K562 (cell line): ENCODE measurements around the gene ZMIZ1. TPM values are rescaled to one million over a fixed set of nuclear protein-coding genes. Genes with fewer than 3 reads are reported as not detected.
A peak's percentile ranks its signal among the peaks of the same experiment; 100 is the strongest.

Experiments
- ATAC-seq: fragments of 200-7000 bp; cut with Tn5 transposase; 3 replicates; pipeline ENCODE4 v1.9.1; 2020; ENCODE audit warnings: moderate library complexity
- BruUV-seq: library from RNA; stranded (reverse); fragments of 400-500 nt; replicated peaks from 2 replicates; lab custom pipeline; 2021; lab: Mats Ljungman, UMichigan
- CTCF ChIA-PET: fragments of 300-600 bp; formaldehyde crosslinking; extraction: SDS; loops from one replicate; lab custom pipeline; 2021; ENCODE audit warnings: low intra/inter-chr PET ratio; lab: Yijun Ruan, JAX
- POLR2A ChIA-PET: fragments of 300-600, 350-650 bp; sonication (Branson Sonifier 250); formaldehyde crosslinking; extraction: SDS; loops from one replicate; lab custom pipeline; 2021; ENCODE audit warnings: antibody characterized with exemption, inconsistent platforms; lab: Yijun Ruan, JAX
- DNase-seq, 4 experiments: peaks; one replicate each; pipeline versions ENCODE4 v3.0.0 to v3.0.0-alpha.2; 2011 to 2018; ENCODE audit warnings: low spot score in 3 of 4, mixed read lengths in 3 of 4; ENCODE audit errors: extremely low read depth in 1 of 4
- FAIRE-seq: peaks from 2 replicates; lab custom pipeline; 2011; peaks lifted over from hg19 to GRCh38; lab: Jason Lieb, UNC
- H2AFZ ChIP-seq: 2 replicates; pipeline ENCODE4 v1.6.0; 2011; ENCODE audit warnings: low read depth, low read length, control low read depth, inconsistent platforms
- H3K27ac ChIP-seq: fragments of 200-600 bp; 3 replicates; pipeline ENCODE4 v1.8.0; 2011; ENCODE audit warnings: low read depth, mild to moderate bottlenecking, control low read depth, inconsistent platforms, low read length, moderate library complexity, mixed read lengths; ENCODE audit errors: extremely low read depth
- H3K27me3 ChIP-seq, 2 experiments: fragments of 300-600 bp in 1 of 2; 2 replicates in 1 of 2; 3 replicates in 1 of 2; pipeline versions ENCODE4 v1.6.0 to v1.8.0; 2011; ENCODE audit warnings: inconsistent platforms in 2 of 2, low read length in 2 of 2, mild to moderate bottlenecking in 1 of 2, mixed read lengths in 1 of 2, moderate library complexity in 1 of 2; ENCODE audit not compliant: control insufficient read depth in 2 of 2, insufficient read depth in 2 of 2
- H3K36me3 ChIP-seq: fragments of 300-600 bp; 3 replicates; pipeline ENCODE4 v1.8.0; 2011; ENCODE audit warnings: mild to moderate bottlenecking, low read length, inconsistent platforms; ENCODE audit not compliant: control insufficient read depth, insufficient read depth
- H3K4me1 ChIP-seq, 2 experiments: fragments of 200-600 bp in 1 of 2; replicated peaks in 1 of 2; 2 replicates in 1 of 2; 3 replicates in 1 of 2; pipeline versions ENCODE4 v1.5.1 to v1.8.0; 2011; ENCODE audit warnings: inconsistent platforms in 2 of 2, low read length in 2 of 2, mild to moderate bottlenecking in 1 of 2, mixed read lengths in 1 of 2, moderate library complexity in 1 of 2; ENCODE audit not compliant: control insufficient read depth in 2 of 2, insufficient read depth in 2 of 2
- H3K4me2 ChIP-seq: 2 replicates; pipeline ENCODE4 v1.6.1; 2011; ENCODE audit warnings: low read length, control low read depth, inconsistent platforms, mixed read lengths; ENCODE audit not compliant: insufficient read depth
- H3K4me3 ChIP-seq: fragments of 200-600 bp; sonication (generic), shearing (Covaris generic); 2 replicates; pipeline ENCODE4 v1.5.1; 2016; ENCODE audit warnings: control low read depth, inconsistent platforms
- H3K79me2 ChIP-seq: fragments of 200-600 bp; 3 replicates; pipeline ENCODE4 v1.8.0; 2011; ENCODE audit warnings: low read length, inconsistent platforms; ENCODE audit not compliant: control insufficient read depth, insufficient read depth
- H3K9ac ChIP-seq, 2 experiments: 2 replicates each; pipeline versions ENCODE4 v1.6.0 to v1.6.1; 2011; ENCODE audit warnings: low read depth in 2 of 2, low read length in 2 of 2, control low read depth in 1 of 2, inconsistent platforms in 1 of 2, mild to moderate bottlenecking in 1 of 2, mixed read lengths in 1 of 2; ENCODE audit not compliant: insufficient read depth in 1 of 2
- H3K9me1 ChIP-seq: one replicate; pipeline ENCODE4 v1.6.0; 2011; ENCODE audit warnings: inconsistent platforms, mild to moderate bottlenecking, low read length, moderate library complexity; ENCODE audit not compliant: control insufficient read depth, insufficient read depth
- H3K9me3 ChIP-seq: replicated peaks from 2 replicates; pipeline ENCODE4 v1.5.1; 2011; ENCODE audit warnings: low read depth, low read length, inconsistent platforms; ENCODE audit not compliant: control insufficient read depth, insufficient read depth
- H4K20me1 ChIP-seq: replicated peaks from 2 replicates; pipeline ENCODE4 v1.6.1; 2011; ENCODE audit warnings: low read length, inconsistent platforms, mixed read lengths; ENCODE audit not compliant: control insufficient read depth, insufficient read depth
- EP300 ChIP-seq: IDR thresholded peaks from 2 replicates; pipeline ENCODE4 v1.6.1; 2012; ENCODE audit warnings: low read length, improper control_type of control experiment
- JUND ChIP-seq, 2 experiments: IDR thresholded peaks; 2 replicates in 1 of 2; 3 replicates in 1 of 2; pipeline ENCODE4 v1.6.1; 2011; ENCODE audit warnings: borderline replicate concordance in 2 of 2, low read depth in 2 of 2, low read length in 2 of 2, improper control_type of control experiment in 1 of 2, missing biosample characterization in 1 of 2, missing genetic modification characterization in 1 of 2, missing genetic modification reagents in 1 of 2
- MYNN ChIP-seq, 2 experiments: sonication (generic); formaldehyde crosslinking in 1 of 2; IDR thresholded peaks; 2 replicates each; pipeline versions ENCODE4 v1.5.0 to v1.6.1; 2016 to 2020; ENCODE audit warnings: antibody characterized with exemption in 1 of 2, missing genetic modification reagents in 1 of 2
- SUPT5H ChIP-seq: fragments of 450-650 bp; IDR thresholded peaks from 2 replicates; pipeline ENCODE4 v1.6.1; 2016
- WGBS: fragments of 100-300 bp; shearing (Covaris generic); methylation state at CpG from one replicate; pipeline ENCODE4 v1.1.6; 2016; ENCODE audit warnings: low coverage, mixed read lengths; ENCODE audit not compliant: insufficient coverage; ENCODE audit errors: missing lambda C conversion rate; 5-methylcytosine and 5-hydroxymethylcytosine counted together
- in situ Hi-C: fragments of 300-500 bp; cut with MboI; formaldehyde crosslinking; loops from 4 replicates; pipeline ENCODE4 v1.15.0; 2018; ENCODE audit warnings: inconsistent platforms, mixed read lengths
- intact Hi-C: fragments of 100-400 bp; cut with micrococcal nuclease; formaldehyde crosslinking; loops from 2 replicates; pipeline ENCODE4 v1.14.2; 2022
- polyA plus RNA-seq, 8 experiments: library from polyadenylated mRNA; depleted of rRNA in 4 of 8; stranded (reverse) in 5 of 8; unstranded in 3 of 8; fragments of >200 nt; fragmentation: Nextera tagmentation in 2 of 8; fragmentation: Illumina TruSeq in 1 of 8; extraction: Ambion mirVana in 2 of 8; extraction: Trizol in 1 of 8; gene quantifications; 2 replicates each; pipeline versions ENCODE4 v1.2.1 to v1.2.3, GENCODE V29; 2011 to 2014; ENCODE audit warnings: inconsistent platforms in 1 of 8, missing spikeins in 1 of 8
- total RNA-seq, 7 experiments: library from RNA; depleted of rRNA in 6 of 7; stranded (reverse); fragments of >200 nt in 6 of 7; fragmentation: Illumina TruSeq in 2 of 7; extraction: Trizol in 2 of 7; gene quantifications; 2 replicates each; pipeline versions ENCODE4 v1.2.1 to v1.2.3, GENCODE V29; 2011 to 2021; ENCODE audit warnings: low replicate concordance in 1 of 7

ZMIZ1 gene
- total and polyA plus RNA-seq, 9 of the 15 experiments (the other 6 are each of a cell fraction or from before 2014, with no cell fraction given): 1.0 to 37.3 (median 4.3) TPM

GRCh38 chr10:79236433-79236765 lies 167.6 kb downstream of the ZMIZ1 start:
- FAIRE-seq: no peak
- Histone ChIP-seq H4K20me1 (peaks cover 11% of the 10 kb centered on the region), H3K36me3 (peaks cover 8% of the 10 kb centered on the region; the same call in 2 of the 3 replicates), H2AFZ (no peak overlapping the region), H3K9me3 (no peaks in the 10 kb centered on the region), H3K4me2 (no peak overlapping the region), H3K4me3 (no peak overlapping the region), H3K4me1 (peaks cover 16 to 20% of the 10 kb centered on the region in 2 experiments), H3K27me3 (no peaks in the 10 kb centered on the region), H3K27ac (no peak overlapping the region), H3K79me2 (no peaks in the 10 kb centered on the region), H3K9me1 (no peaks in the 10 kb centered on the region), H3K9ac (peak overlapping the region in 1 of 2 experiments; percentile 50; a peak in 1 of 4 replicates)
- intact Hi-C loops (no loop called here), in situ Hi-C loops (no loop called here)
- no peak for DNase-seq
- ChIA-PET POLR2A (interaction anchor here (0.6 to 1.1 kb wide), 5 partner anchors 9 to 230 kb away, joined by 3 to 4 read pairs (median 3); no protein-coding TSS in a partner anchor), CTCF (no interaction called here)
- WGBS: 82% methylated on average over 9 of the region's 9 CpGs
- no peak for ATAC-seq
- BruUV-seq: no TSS peak
- no peak for TF ChIP-seq EP300
- TF ChIP-seq MYNN (IDR thresholded peaks at IDR 0.05): no peak
- no peak for TF ChIP-seq MYNN (CRISPR knock-in tag; IDR thresholded peaks at IDR 0.05)
- no peak for TF ChIP-seq SUPT5H
- no peak for TF ChIP-seq JUND (IDR thresholded peaks at IDR 0.05; ENCODE audit: borderline replicate concordance, low read depth, low read length)
- TF ChIP-seq JUND (tag; IDR thresholded peaks at IDR 0.05; ENCODE audit: borderline replicate concordance, low read depth, low read length): no peak
